HepG2 (cell line): ENCODE measurements around the gene HOXB2. TPM values are rescaled to one million over a fixed set of nuclear protein-coding genes. Genes with fewer than 3 reads are reported as not detected.

Source experiments
- ATAC-seq: fragments of 200-7000 bp; cut with Tn5 transposase; 3 replicates; pipeline ENCODE4 v1.9.1; 2020; ENCODE audit warnings: mild to moderate bottlenecking, moderate library complexity
- BruUV-seq: library from RNA; stranded (reverse); fragments of 400-500 nt; replicated peaks from 2 replicates; lab custom pipeline; 2021; lab: Mats Ljungman, UMichigan
- CTCF ChIA-PET: fragments of 300-600 bp; formaldehyde crosslinking; extraction: SDS; loops from one replicate; lab custom pipeline; 2021; ENCODE audit warnings: low total read pairs, inconsistent platforms, low intra/inter-chr PET ratio; lab: Yijun Ruan, JAX
- POLR2A ChIA-PET: fragments of 350-600 bp; sonication (Branson Sonifier 250); formaldehyde crosslinking; loops from one replicate; lab custom pipeline; 2020; ENCODE audit warnings: antibody characterized with exemption, inconsistent platforms; lab: Yijun Ruan, JAX
- DNase-seq: peaks from one replicate; pipeline ENCODE4 v3.0.0-alpha.2; 2015; ENCODE audit warnings: low spot score
- FAIRE-seq: peaks from 3 replicates; lab custom pipeline; 2011; peaks lifted over from hg19 to GRCh38; lab: Jason Lieb, UNC
- H2AFZ ChIP-seq: one replicate; pipeline ENCODE4 v1.6.1; 2011; ENCODE audit warnings: low read length, inconsistent platforms
- H3K27ac ChIP-seq: fragments of 300-600 bp; 3 replicates; pipeline ENCODE4 v1.8.0; 2011; ENCODE audit warnings: mixed run types, mild to moderate bottlenecking, mixed read lengths, low read length, inconsistent platforms; ENCODE audit not compliant: insufficient read depth; ENCODE audit errors: extremely low read length
- H3K27me3 ChIP-seq, 2 experiments: fragments of 200-600 bp in 1 of 2; 2 replicates in 1 of 2; 3 replicates in 1 of 2; pipeline versions ENCODE4 v1.6.0 to v1.8.0; 2011; ENCODE audit warnings: low read length in 2 of 2, mild to moderate bottlenecking in 2 of 2, moderate library complexity in 2 of 2, inconsistent platforms in 1 of 2; ENCODE audit not compliant: insufficient read depth in 2 of 2, control insufficient read depth in 1 of 2
- H3K36me3 ChIP-seq, 2 experiments: fragments of 200-600 bp in 1 of 2; replicated peaks in 1 of 2; 2 replicates in 1 of 2; 3 replicates in 1 of 2; pipeline versions ENCODE4 v1.5.1 to v1.8.0; 2011; ENCODE audit warnings: low read length in 2 of 2, inconsistent platforms in 1 of 2; ENCODE audit not compliant: insufficient read depth in 2 of 2, control insufficient read depth in 1 of 2
- H3K4me1 ChIP-seq: 2 replicates; pipeline ENCODE4 v1.5.1; 2012; ENCODE audit warnings: low read length, inconsistent platforms; ENCODE audit not compliant: insufficient read depth
- H3K4me2 ChIP-seq: 2 replicates; pipeline ENCODE4 v1.6.0; 2011; ENCODE audit warnings: low read depth, low read length, inconsistent platforms
- H3K4me3 ChIP-seq, 3 experiments: fragments of 200-600 bp in 1 of 3; sonication (generic), shearing (Covaris generic) in 1 of 3; replicated peaks in 1 of 3; 2 replicates each; pipeline ENCODE4 v1.5.1; 2011 to 2016; ENCODE audit warnings: low read length in 3 of 3, inconsistent platforms in 2 of 3, low read depth in 2 of 3, mild to moderate bottlenecking in 2 of 3, control low read depth in 1 of 3, mixed read lengths in 1 of 3; ENCODE audit not compliant: insufficient read depth in 1 of 3
- H3K79me2 ChIP-seq: one replicate; pipeline ENCODE4 v1.6.1; 2011; ENCODE audit warnings: low read length, inconsistent platforms; ENCODE audit not compliant: insufficient read depth
- H3K9ac ChIP-seq: 2 replicates; pipeline ENCODE4 v1.6.0; 2011; ENCODE audit warnings: mild to moderate bottlenecking, low read depth, low read length, inconsistent platforms; ENCODE audit not compliant: insufficient read depth
- H3K9me3 ChIP-seq: 2 replicates; pipeline ENCODE4 v1.5.1; 2012; ENCODE audit warnings: mild to moderate bottlenecking, low read length
- H4K20me1 ChIP-seq: 2 replicates; pipeline ENCODE4 v1.6.0; 2011; ENCODE audit warnings: inconsistent platforms, mild to moderate bottlenecking, low read length, moderate library complexity; ENCODE audit not compliant: insufficient read depth
- ESRRA ChIP-seq: sonication (generic); formaldehyde crosslinking; IDR thresholded peaks from 2 replicates; pipeline ENCODE4 v1.5.1; 2020; ENCODE audit warnings: mild to moderate bottlenecking, low read depth, missing genetic modification reagents
- MED8 ChIP-seq: sonication (generic); formaldehyde crosslinking; IDR thresholded peaks from 2 replicates; pipeline ENCODE4 v1.8.1; 2023; ENCODE audit warnings: mild to moderate bottlenecking, missing genetic modification reagents; ENCODE audit not compliant: insufficient replicate concordance
- PAXIP1 ChIP-seq: sonication (generic); formaldehyde crosslinking; conservative IDR thresholded peaks from 2 replicates; pipeline ENCODE4 v1.4.0; 2020; ENCODE audit warnings: mild to moderate bottlenecking, missing genetic modification reagents, moderate library complexity
- STAT5B ChIP-seq: sonication (generic); formaldehyde crosslinking; IDR thresholded peaks from 2 replicates; pipeline ENCODE4 v1.4.0; 2020; ENCODE audit warnings: missing genetic modification reagents
- ZNF318 ChIP-seq: sonication (generic); formaldehyde crosslinking; IDR thresholded peaks from 2 replicates; pipeline ENCODE4 v1.4.0; 2020; ENCODE audit warnings: mild to moderate bottlenecking, missing genetic modification reagents
- ZNF574 ChIP-seq: sonication (generic); formaldehyde crosslinking; IDR thresholded peaks from 2 replicates; pipeline ENCODE4 v1.4.0; 2020; ENCODE audit warnings: missing genetic modification reagents
- ZNF619 ChIP-seq: sonication (generic); formaldehyde crosslinking; IDR thresholded peaks from 2 replicates; pipeline ENCODE4 v1.4.0; 2020; ENCODE audit warnings: mild to moderate bottlenecking, missing genetic modification reagents
- ZNF761 ChIP-seq: sonication (generic); formaldehyde crosslinking; conservative IDR thresholded peaks from 2 replicates; pipeline ENCODE4 v1.4.0; 2020; ENCODE audit warnings: mild to moderate bottlenecking, missing genetic modification reagents
- WGBS: methylation state at CpG from one replicate; pipeline ENCODE4 v1.1.6; 2017; ENCODE audit warnings: low lambda C conversion rate; 5-methylcytosine and 5-hydroxymethylcytosine counted together
- in situ Hi-C: cut with HindIII; loops from 2 replicates; pipeline ENCODE4 v1.10.0; 2017; ENCODE audit warnings: low pct_unique_long_range_greater_than_20kb; ENCODE audit not compliant: extremely low pct_ligation_motif_present
- intact Hi-C: fragments of 100-400 bp; cut with micrococcal nuclease; formaldehyde crosslinking; loops from one replicate; pipeline ENCODE4 v1.10.0; 2022; ENCODE audit not compliant: unreplicated experiment
- polyA plus RNA-seq, 8 experiments: library from polyadenylated mRNA; depleted of rRNA in 3 of 8; stranded (reverse) in 7 of 8; unstranded in 1 of 8; fragments of >200 nt; fragmentation: Illumina TruSeq in 4 of 8; extraction: Trizol in 4 of 8; gene quantifications; 2 replicates each; pipeline versions ENCODE4 v1.2.1 to v1.2.3, GENCODE V29; 2011 to 2016; ENCODE audit warnings: low read depth in 4 of 8, missing spikeins in 1 of 8, mixed read lengths in 1 of 8; ENCODE audit not compliant: insufficient read depth in 1 of 8
- total RNA-seq, 5 experiments: library from RNA; depleted of rRNA; stranded (reverse); fragments of >200 nt; fragmentation: Illumina TruSeq; extraction: Trizol; gene quantifications; 2 replicates each; pipeline ENCODE4 v1.2.3, GENCODE V29; 2016; ENCODE audit warnings: low read depth in 1 of 5

HOXB2 gene
- total and polyA plus RNA-seq, 2 of the 13 experiments (the other 11 are each of a cell fraction or from before 2014, with no cell fraction given), result not detected

GRCh38 chr17:48568499-48569239 is 23.8 kb upstream of the HOXB2 start:
- H3K4me1 ChIP-seq, result no peaks in the 10 kb centered on the region
- 18% methylated on average over 33 of the region's 33 CpGs for WGBS
- in situ Hi-C loops (no loop called here), intact Hi-C loops (no loop called here)
- DNase-seq (no peak), FAIRE-seq (no peak), ATAC-seq (no peak)
- H3K9me3 ChIP-seq, result no peaks in the 10 kb centered on the region
- H4K20me1 ChIP-seq, result 0 out of 2 replicates have a peak, but pooled peaks cover 4% of the 10 kb centered on the region
- H3K9ac ChIP-seq, result no peak overlapping the region
- H3K4me3 ChIP-seq, result no peak overlapping the region
- H3K4me2 ChIP-seq, result no peak overlapping the region
- no peaks in the 10 kb centered on the region for H3K36me3 ChIP-seq
- BruUV-seq, result no TSS peak
- ChIA-PET POLR2A (no interaction called here), CTCF (no interaction called here)
- no peak overlapping the region for H3K27ac ChIP-seq
- no peaks in the 10 kb centered on the region for H3K79me2 ChIP-seq
- peaks cover 22 to 95% of the 10 kb centered on the region in 2 experiments for H3K27me3 ChIP-seq
- H2AFZ ChIP-seq, result no peak overlapping the region
- TF ChIP-seq PAXIP1 (CRISPR knock-in tag) (no peak), MED8 (CRISPR knock-in tag) (no peak), ESRRA (no peak), ZNF318 (CRISPR knock-in tag) (no peak), ZNF761 (no peak), STAT5B (no peak), ZNF574 (CRISPR knock-in tag) (no peak), ZNF619 (CRISPR knock-in tag) (no peak)
